GM18873 (cell line): ENCODE data around the gene SCRG1.

ENCODE experiments used
- ATAC-seq: cut with Tn5 transposase; IDR thresholded peaks from one replicate; pipeline ENCODE4 v1.9.1; 2021; ENCODE audit warnings: mild to moderate bottlenecking, moderate library complexity, moderate number of reproducible peaks; ENCODE audit not compliant: unreplicated experiment, low FRiP score

SCRG1 gene

GRCh38 chr4:173398779-173399415 is at the start of gene SCRG1:
Gene SCRG1 (minus strand): TSS chr4:173399116. CDS start chr4:173391414, 7,702 bp downstream.
- ATAC-seq: no peak

GRCh38 chr4:173448103-173448502 is 49.2 kb upstream of the SCRG1 start:
- no peak for ATAC-seq

GRCh38 chr4:173446416-173446815 is 47.5 kb upstream of the SCRG1 start:
- peak; percentile 93 for ATAC-seq

- no peak for ATAC-seq
Observed at GRCh38 chr4:173443121-173443520, 44.2 kb upstream of the SCRG1 start.

GRCh38 chr4:173442223-173442932 is 43.5 kb upstream of the SCRG1 start:
- no peak for ATAC-seq

GRCh38 chr4:173440888-173441287 is 42.0 kb upstream of the SCRG1 start:
- no peak for ATAC-seq

GRCh38 chr4:173436771-173437265 is 37.9 kb upstream of the SCRG1 start:
- no peak for ATAC-seq

GRCh38 chr4:173436149-173436579 is 37.2 kb upstream of the SCRG1 start:
- no peak for ATAC-seq

GRCh38 chr4:173434231-173434630 is 35.3 kb upstream of the SCRG1 start:
- no peak for ATAC-seq

- no peak for ATAC-seq
Observed at GRCh38 chr4:173433447-173433846, 34.5 kb upstream of the SCRG1 start.

GRCh38 chr4:173432430-173432829 is 33.5 kb upstream of the SCRG1 start:
- ATAC-seq: peak; percentile 73

GRCh38 chr4:173426064-173426463 is 27.1 kb upstream of the SCRG1 start:
- no peak for ATAC-seq

GRCh38 chr4:173424899-173425805 is 26.2 kb upstream of the SCRG1 start:
- ATAC-seq: no peak

- no peak for ATAC-seq
Observed at GRCh38 chr4:173420801-173421200, 21.9 kb upstream of the SCRG1 start.

GRCh38 chr4:173420324-173420752 is 21.4 kb upstream of the SCRG1 start:
- ATAC-seq: no peak

GRCh38 chr4:173418639-173419038 is 19.7 kb upstream of the SCRG1 start:
- ATAC-seq: no peak

GRCh38 chr4:173417833-173418232 is 18.9 kb upstream of the SCRG1 start:
- ATAC-seq: no peak

GRCh38 chr4:173415885-173416653 is 17.2 kb upstream of the SCRG1 start:
- ATAC-seq: no peak

- ATAC-seq: no peak
Observed at GRCh38 chr4:173415092-173415491, 16.2 kb upstream of the SCRG1 start.

GRCh38 chr4:173414456-173414855 is 15.5 kb upstream of the SCRG1 start:
- no peak for ATAC-seq
